WI38 (cell line): ENCODE measurements around the gene KIF14.

Experiments
- H3K4me3 ChIP-seq: 2 replicates; pipeline ENCODE4 v1.5.1; 2011; ENCODE audit warnings: low read depth, mild to moderate bottlenecking, control low read depth, low read length
- CTCF ChIP-seq: IDR thresholded peaks from 2 replicates; pipeline ENCODE4 v1.5.1; 2012; ENCODE audit warnings: low read depth, mild to moderate bottlenecking, control low read depth, low read length

The KIF14 gene

GRCh38 chr1:200540281-200540680 is 80.3 kb downstream of the KIF14 start:
- no peak overlapping the region for H3K4me3 ChIP-seq
- TF ChIP-seq CTCF = no peak

GRCh38 chr1:200538179-200538578 is 82.4 kb downstream of the KIF14 start:
- TF ChIP-seq CTCF = no peak
- no peak overlapping the region for H3K4me3 ChIP-seq

DNA sequence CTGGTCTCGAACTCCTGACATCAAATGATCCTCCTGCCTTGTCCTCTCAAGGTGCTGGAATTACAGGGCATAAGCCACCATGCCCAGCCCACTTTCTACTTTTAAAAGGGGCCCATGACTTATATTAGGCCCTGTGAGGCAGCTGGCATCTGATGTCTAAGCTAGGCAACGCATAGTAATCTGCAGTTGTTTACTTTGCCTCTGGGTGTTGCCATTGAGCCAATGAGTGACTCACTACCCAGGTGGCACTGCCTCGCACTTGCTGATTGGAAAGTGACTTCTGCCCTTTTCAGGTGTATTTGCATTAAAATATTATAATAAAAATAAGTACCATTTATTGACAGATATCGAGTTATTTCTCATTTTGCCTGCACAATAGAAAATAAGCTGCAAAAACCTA is 84.9 kb downstream of the KIF14 start:
- H3K4me3 ChIP-seq = no peak overlapping the region
- no peak for TF ChIP-seq CTCF

DNA sequence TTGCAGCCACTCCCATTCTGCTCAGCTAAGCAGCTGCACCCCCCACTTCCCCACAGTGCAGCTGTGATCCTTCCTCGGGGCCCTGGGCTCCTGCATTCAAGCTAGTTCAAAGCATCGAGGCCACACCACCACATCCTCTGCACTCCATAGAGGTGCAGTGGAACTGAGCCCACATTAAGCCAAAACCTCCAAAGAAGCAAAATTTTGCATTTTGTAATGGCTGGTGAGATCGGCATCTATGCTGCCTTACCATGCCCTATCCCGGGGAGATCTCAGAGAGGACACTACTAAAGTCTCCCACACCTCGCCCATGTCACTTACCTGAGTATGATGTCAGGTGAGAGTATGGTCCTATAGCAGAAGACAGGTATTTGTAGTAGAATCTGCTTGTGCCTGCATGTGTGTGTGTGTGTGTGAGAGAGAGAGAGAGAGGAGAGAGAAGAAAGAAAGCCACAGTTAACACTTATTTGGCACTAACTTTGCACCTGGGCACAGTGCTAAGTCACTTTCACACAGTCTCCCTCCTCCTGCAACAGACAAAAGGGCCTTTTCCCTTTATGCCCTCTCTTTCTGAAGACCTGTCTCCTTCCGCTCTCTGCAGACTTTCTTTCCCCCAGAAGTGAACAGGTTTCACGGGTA is 89.8 kb downstream of the KIF14 start:
- TF ChIP-seq CTCF = no peak

GRCh38 chr1:200528858-200529606 is 91.5 kb downstream of the KIF14 start:
- no peak overlapping the region for H3K4me3 ChIP-seq
- TF ChIP-seq CTCF = no peak

More for the DNA sequence above, 89.8 kb downstream of the KIF14 start:
- H3K4me3 ChIP-seq = no peak overlapping the region

GRCh38 chr1:200527670-200528069 is 92.9 kb downstream of the KIF14 start:
- H3K4me3 ChIP-seq = no peak overlapping the region
- no peak for TF ChIP-seq CTCF
